SKM-1 (cell line): ENCODE data around the gene MAP6D1.

ENCODE experiments used
- DNase-seq: peaks from one replicate; lab custom pipeline; 2025; ENCODE audit not compliant: unreplicated experiment; lab: John Stamatoyannopoulos, UW

Gene MAP6D1

GRCh38 chr3:183824761-183825455 is 469 bp downstream of the MAP6D1 start:
- DNase-seq = no peak

- DNase-seq = no peak
Measured at GRCh38 chr3:183823963-183824362, 1.4 kb downstream of the MAP6D1 start.

GRCh38 chr3:183822631-183823030 is 2.7 kb downstream of the MAP6D1 start:
- no peak for DNase-seq

GRCh38 chr3:183819831-183820230 is 5.5 kb downstream of the MAP6D1 start:
- DNase-seq = no peak

GRCh38 chr3:183818706-183819624 is 6.4 kb downstream of the MAP6D1 start:
- no peak for DNase-seq

- no peak for DNase-seq
Measured at GRCh38 chr3:183818041-183818620, 7.2 kb downstream of the MAP6D1 start.

GRCh38 chr3:183817639-183818038 is 7.7 kb downstream of the MAP6D1 start:
- DNase-seq = no peak

- DNase-seq = no peak
Measured at GRCh38 chr3:183816681-183817510, 8.5 kb downstream of the MAP6D1 start.

- DNase-seq = no peak
Measured at GRCh38 chr3:183815951-183816475, 9.4 kb downstream of the MAP6D1 start.

GRCh38 chr3:183815563-183815940 is 9.8 kb downstream of the MAP6D1 start:
- DNase-seq = no peak

- DNase-seq = no peak
Measured at GRCh38 chr3:183814240-183814639, 11.1 kb downstream of the MAP6D1 start.

- DNase-seq = no peak
Measured at GRCh38 chr3:183812761-183813445, 12.5 kb downstream of the MAP6D1 start.

- DNase-seq = no peak
Measured at GRCh38 chr3:183811638-183812037, 13.7 kb downstream of the MAP6D1 start.

GRCh38 chr3:183810643-183811594 is 14.5 kb downstream of the MAP6D1 start:
- DNase-seq = no peak

- DNase-seq = no peak
Measured at GRCh38 chr3:183809270-183809669, 16.1 kb downstream of the MAP6D1 start.

GRCh38 chr3:183808355-183808754 is 17.0 kb downstream of the MAP6D1 start:
- no peak for DNase-seq

- DNase-seq = no peak
Measured at GRCh38 chr3:183807881-183808280, 17.5 kb downstream of the MAP6D1 start.

- DNase-seq = no peak
Measured at GRCh38 chr3:183807209-183807728, 18.1 kb downstream of the MAP6D1 start.

GRCh38 chr3:183802989-183803388 is 22.4 kb downstream of the MAP6D1 start:
- no peak for DNase-seq
